ENCODE measurements around the gene SLC12A9.

DNA sequence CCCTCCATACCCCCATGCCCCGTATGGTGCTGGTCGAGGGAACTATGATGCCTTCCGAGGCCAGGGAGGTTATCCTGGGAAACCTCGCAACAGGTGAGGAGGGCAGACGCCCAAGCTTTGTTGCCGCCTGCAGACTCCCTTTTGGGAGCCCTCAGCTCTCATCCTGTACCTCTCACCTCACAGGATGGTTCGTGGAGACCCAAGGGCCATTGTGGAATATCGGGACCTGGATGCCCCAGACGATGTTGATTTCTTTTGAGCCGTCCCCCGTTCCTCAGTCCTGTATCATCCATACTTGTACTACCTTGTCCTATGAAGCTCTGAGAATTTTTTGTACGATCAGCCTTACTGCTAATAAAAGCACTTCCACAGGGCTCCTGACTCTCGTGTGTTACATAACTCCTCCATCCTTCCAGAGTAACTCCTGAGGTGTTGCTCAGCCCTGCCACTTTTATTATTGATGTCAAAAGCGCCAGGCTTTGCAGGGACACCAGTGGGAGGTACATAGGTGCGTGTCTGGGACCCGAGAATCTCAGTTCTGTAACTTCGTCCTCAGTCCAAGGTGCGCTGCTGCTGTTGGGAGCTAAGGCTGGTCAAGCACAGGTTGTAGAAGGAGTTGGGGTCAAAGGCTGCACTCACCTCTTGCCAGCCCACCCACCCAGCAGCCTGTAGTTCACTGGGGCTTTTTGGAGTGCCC is 35.9 kb downstream of the SLC12A9 start:
- TF ChIP-seq GATA2 (IDR thresholded peaks at IDR 0.05; ENCODE audit: low read depth, low read length) (no peak), GATA3 (IDR thresholded peaks at IDR 0.05; ENCODE audit: low read depth, low read length) (no peak)

All from SH-SY5Y (cell line).